HUES48 (cell line): ENCODE results near the gene DSE.

Source experiments
- H3K27ac ChIP-seq: one replicate; pipeline ENCODE4 v1.7.0; 2013; ENCODE audit warnings: low read depth, low read length, inconsistent platforms
- H3K27me3 ChIP-seq: 2 replicates; pipeline ENCODE4 v1.6.1; 2013; ENCODE audit warnings: mild to moderate bottlenecking, low read length; ENCODE audit not compliant: control insufficient read depth, insufficient read depth
- H3K36me3 ChIP-seq: 2 replicates; pipeline ENCODE4 v1.6.1; 2013; ENCODE audit warnings: low read length; ENCODE audit not compliant: control insufficient read depth, insufficient read depth
- H3K4me1 ChIP-seq: 2 replicates; pipeline ENCODE4 v1.6.1; 2013; ENCODE audit warnings: mild to moderate bottlenecking, low read length; ENCODE audit not compliant: control insufficient read depth, insufficient read depth
- H3K4me3 ChIP-seq: 2 replicates; pipeline ENCODE4 v1.5.1; 2013; ENCODE audit warnings: mild to moderate bottlenecking, low read depth, low read length
- H3K9ac ChIP-seq: 2 replicates; pipeline ENCODE4 v1.6.1; 2013; ENCODE audit warnings: mild to moderate bottlenecking, low read depth, low read length, moderate library complexity
- H3K9me3 ChIP-seq: 2 replicates; pipeline ENCODE4 v1.6.1; 2013; ENCODE audit warnings: low read length; ENCODE audit not compliant: control insufficient read depth, insufficient read depth

The DSE gene

GRCh38 chr6:116461932-116462885 lies 91.5 kb downstream of the DSE start:
- H3K4me1 ChIP-seq = peaks cover 19% of the 10 kb centered on the region
- H3K27ac ChIP-seq = no peak overlapping the region
- peaks cover 48% of the 10 kb centered on the region for H3K27me3 ChIP-seq
- no peaks in the 10 kb centered on the region for H3K36me3 ChIP-seq
- H3K4me3 ChIP-seq = peak overlapping the region; percentile 51
- no peaks in the 10 kb centered on the region for H3K9me3 ChIP-seq
- peak overlapping the region; percentile 49; the same call in 1 of the 2 replicates for H3K9ac ChIP-seq

- H3K27ac ChIP-seq = no peak overlapping the region
Measured at GRCh38 chr6:116463301-116463700, 92.6 kb downstream of the DSE start.

GRCh38 chr6:116465246-116465645 lies 94.5 kb downstream of the DSE start:
- H3K9me3 ChIP-seq = no peaks in the 10 kb centered on the region
- H3K4me1 ChIP-seq = peaks cover 19% of the 10 kb centered on the region
- H3K9ac ChIP-seq = no peak overlapping the region
- H3K27ac ChIP-seq = no peak overlapping the region
- H3K27me3 ChIP-seq = peaks cover 33% of the 10 kb centered on the region
- H3K36me3 ChIP-seq = no peaks in the 10 kb centered on the region
- H3K4me3 ChIP-seq = no peak overlapping the region

More at GRCh38 chr6:116463301-116463700, 92.6 kb downstream of the DSE start:
- peaks cover 19% of the 10 kb centered on the region for H3K4me1 ChIP-seq
- no peaks in the 10 kb centered on the region for H3K36me3 ChIP-seq
- no peak overlapping the region for H3K4me3 ChIP-seq
- no peak overlapping the region for H3K9ac ChIP-seq
- peaks cover 48% of the 10 kb centered on the region for H3K27me3 ChIP-seq
- no peaks in the 10 kb centered on the region for H3K9me3 ChIP-seq

- peaks cover 14% of the 10 kb centered on the region for H3K27me3 ChIP-seq
Measured at GRCh38 chr6:116467096-116467495, 96.3 kb downstream of the DSE start.

GRCh38 chr6:116467514-116467913 lies 96.8 kb downstream of the DSE start:
- no peaks in the 10 kb centered on the region for H3K36me3 ChIP-seq
- H3K4me3 ChIP-seq = no peak overlapping the region
- H3K9ac ChIP-seq = no peak overlapping the region
- H3K9me3 ChIP-seq = no peaks in the 10 kb centered on the region
- H3K4me1 ChIP-seq = peaks cover 15% of the 10 kb centered on the region
- peaks cover 10% of the 10 kb centered on the region for H3K27me3 ChIP-seq
- H3K27ac ChIP-seq = no peak overlapping the region

More at GRCh38 chr6:116467096-116467495, 96.3 kb downstream of the DSE start:
- Histone ChIP-seq H3K9ac (no peak overlapping the region), H3K36me3 (no peaks in the 10 kb centered on the region), H3K9me3 (no peaks in the 10 kb centered on the region), H3K27ac (no peak overlapping the region), H3K4me1 (peaks cover 15% of the 10 kb centered on the region), H3K4me3 (no peak overlapping the region)

GRCh38 chr6:116468293-116468692 lies 97.5 kb downstream of the DSE start:
- Histone ChIP-seq H3K9ac (no peak overlapping the region), H3K4me3 (no peak overlapping the region), H3K36me3 (no peaks in the 10 kb centered on the region), H3K9me3 (no peaks in the 10 kb centered on the region), H3K27ac (no peak overlapping the region), H3K27me3 (peaks cover 2% of the 10 kb centered on the region), H3K4me1 (peaks cover 15% of the 10 kb centered on the region)

GRCh38 chr6:116471531-116471930 lies 100.8 kb downstream of the DSE start:
- H3K9ac ChIP-seq = no peak overlapping the region
- H3K4me1 ChIP-seq = no peaks in the 10 kb centered on the region
- H3K27me3 ChIP-seq = no peaks in the 10 kb centered on the region
- no peak overlapping the region for H3K4me3 ChIP-seq
- no peaks in the 10 kb centered on the region for H3K36me3 ChIP-seq
- no peak overlapping the region for H3K27ac ChIP-seq
- H3K9me3 ChIP-seq = no peaks in the 10 kb centered on the region

- H3K9me3 ChIP-seq = no peaks in the 10 kb centered on the region
- no peak overlapping the region for H3K9ac ChIP-seq
- no peaks in the 10 kb centered on the region for H3K4me1 ChIP-seq
- H3K36me3 ChIP-seq = no peaks in the 10 kb centered on the region
- no peak overlapping the region for H3K4me3 ChIP-seq
- no peaks in the 10 kb centered on the region for H3K27me3 ChIP-seq
- no peak overlapping the region for H3K27ac ChIP-seq
Measured at GRCh38 chr6:116472706-116473105, 102.0 kb downstream of the DSE start.

- Histone ChIP-seq H3K9me3 (no peaks in the 10 kb centered on the region), H3K4me1 (no peaks in the 10 kb centered on the region), H3K9ac (no peak overlapping the region), H3K27me3 (no peaks in the 10 kb centered on the region), H3K4me3 (no peak overlapping the region), H3K27ac (no peak overlapping the region), H3K36me3 (no peaks in the 10 kb centered on the region)
Measured at GRCh38 chr6:116475141-116475540, 104.4 kb downstream of the DSE start.

- Histone ChIP-seq H3K36me3 (no peaks in the 10 kb centered on the region), H3K9ac (no peak overlapping the region), H3K4me3 (no peak overlapping the region), H3K4me1 (no peaks in the 10 kb centered on the region), H3K27ac (no peak overlapping the region), H3K27me3 (no peaks in the 10 kb centered on the region), H3K9me3 (no peaks in the 10 kb centered on the region)
Measured at GRCh38 chr6:116476002-116476678, 105.4 kb downstream of the DSE start.

GRCh38 chr6:116482780-116483179 lies 112.0 kb downstream of the DSE start:
- H3K27me3 ChIP-seq = no peaks in the 10 kb centered on the region; the same call in 1 of the 2 replicates
- no peaks in the 10 kb centered on the region for H3K9me3 ChIP-seq
- no peaks in the 10 kb centered on the region for H3K4me1 ChIP-seq
- H3K4me3 ChIP-seq = no peak overlapping the region
- no peak overlapping the region for H3K9ac ChIP-seq
- H3K27ac ChIP-seq = no peak overlapping the region
- H3K36me3 ChIP-seq = no peaks in the 10 kb centered on the region
